ENCODE measurements around the gene FHOD3.

- TF ChIP-seq ZNF274 (IDR thresholded peaks at IDR 0.05; ENCODE audit: borderline replicate concordance, extremely low read depth, low read length) (no peak), EZH2 (IDR thresholded peaks at IDR 0.05; ENCODE audit: low read depth, low read length, severe bottlenecking) (no peak), CTCF (IDR thresholded peaks at IDR 0.05; ENCODE audit: control extremely low read depth in 1 of 3, insufficient read depth in 1 of 3, low read depth in 1 of 3, low read length in 3 of 3) (no peak), POLR2AphosphoS5 (IDR thresholded peaks at IDR 0.05; ENCODE audit: low read depth, low read length) (no peak), RAD21 (IDR thresholded peaks at IDR 0.05 in 1 of 2, conservative IDR thresholded peaks at IDR 0.05 in 1 of 2; ENCODE audit: low read depth in 2 of 2, low read length in 2 of 2) (no peak), RXRA (IDR thresholded peaks at IDR 0.05; ENCODE audit: insufficient read depth, low read depth, low read length) (no peak), JUND (IDR thresholded peaks at IDR 0.05; ENCODE audit: low read length) (no peak), RFX5 (IDR thresholded peaks at IDR 0.05; ENCODE audit: borderline replicate concordance, low read depth, low read length) (no peak)
Observed at GRCh38 chr18:36432880-36433555, 135.5 kb downstream of the FHOD3 start.
